SK-N-SH (cell line): ENCODE measurements around the gene RIMS4. TPM values are rescaled to one million over a fixed set of nuclear protein-coding genes. Genes with fewer than 3 reads are reported as not detected.

ENCODE experiments used
- CTCF ChIA-PET: fragments of 300-600, 350-600 bp; formaldehyde crosslinking; extraction: SDS; loops from one replicate; lab custom pipeline; 2021; lab: Yijun Ruan, JAX
- POLR2A ChIA-PET: fragments of 350-600 bp; sonication (Branson Sonifier 250); formaldehyde crosslinking; extraction: SDS; loops from one replicate; lab custom pipeline; 2020; ENCODE audit warnings: antibody characterized with exemption, inconsistent platforms; lab: Yijun Ruan, JAX
- DNase-seq: peaks from one replicate; pipeline ENCODE4 v3.0.0; 2012
- H2AFZ ChIP-seq: fragments of 200-600 bp; sonication (generic); 2 replicates; pipeline ENCODE4 v1.8.1; 2016; ENCODE audit warnings: antibody characterized with exemption, mild to moderate bottlenecking, low read depth
- H3F3A ChIP-seq: fragments of 200-600 bp; sonication (generic); replicated peaks from 2 replicates; pipeline ENCODE3; 2016; ENCODE audit warnings: antibody characterized with exemption, mild to moderate bottlenecking; ENCODE audit not compliant: insufficient read depth
- H3K27ac ChIP-seq, 2 experiments: fragments of 200-500 bp in 1 of 2; fragments of 200-600 bp in 1 of 2; sonication (Bioruptor generic) in 1 of 2; sonication (generic), shearing (Covaris generic) in 1 of 2; 2 replicates each; pipeline versions ENCODE4 v1.5.1 to v1.6.1; 2014 to 2016; ENCODE audit warnings: low read depth in 2 of 2, inconsistent platforms in 1 of 2, low read length in 1 of 2, mild to moderate bottlenecking in 1 of 2, mixed read lengths in 1 of 2
- H3K27me3 ChIP-seq: fragments of 200-600 bp; sonication (generic), shearing (Covaris generic); 2 replicates; pipeline ENCODE4 v1.6.1; 2016; ENCODE audit warnings: mixed run types; ENCODE audit not compliant: insufficient read depth
- H3K36me3 ChIP-seq, 2 experiments: fragments of 200-500 bp in 1 of 2; fragments of 200-600 bp in 1 of 2; sonication (Bioruptor generic) in 1 of 2; sonication (generic) in 1 of 2; replicated peaks in 1 of 2; 2 replicates each; pipeline versions ENCODE3 to v1.5.1; 2014 to 2016; ENCODE audit warnings: low read length in 1 of 2, mild to moderate bottlenecking in 1 of 2; ENCODE audit not compliant: insufficient read depth in 2 of 2, control insufficient read depth in 1 of 2
- H3K4me1 ChIP-seq, 2 experiments: fragments of 200-500 bp in 1 of 2; fragments of 200-600 bp in 1 of 2; sonication (Bioruptor generic) in 1 of 2; sonication (generic), shearing (Covaris generic) in 1 of 2; 2 replicates each; pipeline versions ENCODE4 v1.5.1 to v1.6.1; 2014 to 2016; ENCODE audit warnings: low read depth in 1 of 2, low read length in 1 of 2, mixed run types in 1 of 2; ENCODE audit not compliant: insufficient read depth in 2 of 2, control insufficient read depth in 1 of 2
- H3K4me2 ChIP-seq: fragments of 200-600 bp; sonication (generic), shearing (Covaris generic); 2 replicates; pipeline ENCODE4 v1.6.1; 2017; ENCODE audit warnings: mixed run types
- H3K4me3 ChIP-seq, 2 experiments: fragments of 200-500 bp in 1 of 2; fragments of 200-600 bp in 1 of 2; sonication (Bioruptor generic) in 1 of 2; sonication (generic), shearing (Covaris generic) in 1 of 2; 2 replicates each; pipeline versions ENCODE4 v1.5.1 to v1.8.1; 2014 to 2016; ENCODE audit warnings: low read depth in 2 of 2, inconsistent platforms in 1 of 2, low read length in 1 of 2, mild to moderate bottlenecking in 1 of 2, mixed read lengths in 1 of 2, moderate library complexity in 1 of 2
- H3K79me2 ChIP-seq: fragments of 200-600 bp; sonication (generic); 2 replicates; pipeline ENCODE4 v1.8.1; 2017; ENCODE audit warnings: mild to moderate bottlenecking; ENCODE audit not compliant: insufficient read depth
- H3K9ac ChIP-seq: fragments of 200-600 bp; sonication (generic); 2 replicates; pipeline ENCODE4 v1.6.1; 2017; ENCODE audit warnings: mixed run types
- H3K9me2 ChIP-seq: fragments of 200-600 bp; sonication (generic); 2 replicates; pipeline ENCODE4 v1.6.1; 2017; ENCODE audit warnings: mixed run types
- H3K9me3 ChIP-seq: fragments of 200-600 bp; sonication (generic); 2 replicates; pipeline ENCODE4 v1.6.1; 2017; ENCODE audit warnings: mixed run types, mild to moderate bottlenecking, moderate library complexity
- H4K20me1 ChIP-seq: fragments of 200-600 bp; sonication (generic); 2 replicates; pipeline ENCODE4 v1.6.1; 2017; ENCODE audit warnings: mild to moderate bottlenecking, mixed run types; ENCODE audit not compliant: insufficient read depth
- MEF2A ChIP-seq: IDR thresholded peaks from 2 replicates; pipeline ENCODE4 v1.4.0; 2012; ENCODE audit warnings: low read depth, borderline replicate concordance
- MXI1 ChIP-seq: IDR thresholded peaks from 2 replicates; pipeline ENCODE4 v1.6.1; 2012; ENCODE audit warnings: mild to moderate bottlenecking, low read depth, low read length, improper control_type of control experiment
- PBX3 ChIP-seq: IDR thresholded peaks from 2 replicates; pipeline ENCODE4; 2012
- POLR2AphosphoS5 ChIP-seq: IDR thresholded peaks from 2 replicates; pipeline ENCODE4 v1.6.1; 2012; ENCODE audit warnings: low read depth, low read length
- RAD21 ChIP-seq: IDR thresholded peaks from 2 replicates; pipeline ENCODE4 v1.6.1; 2012; ENCODE audit warnings: mild to moderate bottlenecking, low read length
- RCOR1 ChIP-seq: fragments of 150-350 bp; IDR thresholded peaks from 2 replicates; pipeline ENCODE4 v1.6.1; 2017; ENCODE audit warnings: antibody characterized with exemption, low read length
- REST ChIP-seq: IDR thresholded peaks from 2 replicates; pipeline ENCODE4 v1.6.1; 2012; ENCODE audit warnings: mild to moderate bottlenecking, low read depth, low read length, moderate library complexity
- RXRA ChIP-seq: IDR thresholded peaks from 2 replicates; pipeline ENCODE4 v1.4.0; 2012; ENCODE audit warnings: low read depth, mild to moderate bottlenecking, borderline replicate concordance
- TAF1 ChIP-seq: IDR thresholded peaks from 2 replicates; pipeline ENCODE4 v1.6.1; 2012; ENCODE audit warnings: low read depth, mild to moderate bottlenecking, low read length, moderate library complexity, borderline replicate concordance
- TCF12 ChIP-seq: IDR thresholded peaks from 2 replicates; pipeline ENCODE4 v1.4.0; 2012
- USF2 ChIP-seq: fragments of 150-350 bp; IDR thresholded peaks from 2 replicates; pipeline ENCODE4 v1.6.1; 2017; ENCODE audit warnings: antibody characterized with exemption, low read length, low read depth, borderline replicate concordance
- WGBS: methylation state at CpG from one replicate; pipeline ENCODE4 v1.1.6; 2017; ENCODE audit warnings: low lambda C conversion rate; 5-methylcytosine and 5-hydroxymethylcytosine counted together
- polyA plus RNA-seq, 3 experiments: library from polyadenylated mRNA; depleted of rRNA; stranded (reverse); fragments of >200 nt; gene quantifications; 2 replicates each; pipeline ENCODE4 v1.2.3, GENCODE V29; 2012

The RIMS4 gene
- polyA plus RNA-seq, 1 of the 3 experiments (the other 2 are of a cell fraction), result 0.13 TPM

GRCh38 chr20:44850272-44850671, 39.9 kb upstream of the RIMS4 start (continued):
- TF ChIP-seq TAF1 (no peak), POLR2AphosphoS5 (no peak), RXRA (no peak), MEF2A (no peak), RCOR1 (no peak), TCF12 (no peak), MXI1 (no peak), PBX3 (no peak)

- H3K79me2 ChIP-seq, result no peaks in the 10 kb centered on the region
- H3K27ac ChIP-seq, result no peak overlapping the region
These were observed 39.4 kb upstream of the RIMS4 start for GRCh38 chr20:44849703-44850102.

More at GRCh38 chr20:44849703-44850102, 39.4 kb upstream of the RIMS4 start:
- peak; percentile 30 for DNase-seq
- ChIA-PET POLR2A (no interaction called here), CTCF (interaction anchor here (0.7 to 1.1 kb wide), 3 partner anchors 61 to 102 kb away, joined by 3 to 5 read pairs (median 4); no protein-coding TSS in a partner anchor)
- Histone ChIP-seq H3K4me3 (no peak overlapping the region), H3K36me3 (no peaks in the 10 kb centered on the region), H3F3A (no peaks in the 10 kb centered on the region), H3K9me2 (no peaks in the 10 kb centered on the region), H3K9ac (no peak overlapping the region), H3K4me2 (no peak overlapping the region), H3K27me3 (no peaks in the 10 kb centered on the region; the same call in 1 of the 2 replicates), H3K9me3 (no peaks in the 10 kb centered on the region), H3K4me1 (no peaks in the 10 kb centered on the region), H4K20me1 (no peaks in the 10 kb centered on the region), H2AFZ (no peak overlapping the region)
- 28% methylated on average over 1 of the region's 1 CpG for WGBS
- TF ChIP-seq RAD21, result peak; percentile 40
- TF ChIP-seq REST, result no peak
- TF ChIP-seq USF2, result no peak
